H9 (cell line): Measurements from ENCODE around the gene ATP5PB. TPM values are rescaled to one million over a fixed set of nuclear protein-coding genes. Genes with fewer than 3 reads are reported as not detected.

Source experiments
- DNase-seq: peaks from one replicate; pipeline ENCODE4 v3.0.0-alpha.2; 2017
- H2AFZ ChIP-seq: one replicate; pipeline ENCODE4 v1.6.1; 2013; ENCODE audit warnings: mild to moderate bottlenecking, low read length, control low read depth, moderate library complexity
- H2AK5ac ChIP-seq: 2 replicates; pipeline ENCODE4 v1.6.1; 2013; ENCODE audit warnings: low read length, control low read depth, mixed read lengths; ENCODE audit not compliant: insufficient read length
- H2BK120ac ChIP-seq: one replicate; pipeline ENCODE4 v1.6.1; 2013; ENCODE audit warnings: low read depth, mild to moderate bottlenecking, low read length, control low read depth, inconsistent platforms; ENCODE audit not compliant: poor library complexity, severe bottlenecking
- H2BK12ac ChIP-seq: 2 replicates; pipeline ENCODE4 v1.6.1; 2013; ENCODE audit warnings: low read length, control low read depth, mixed read lengths, low read depth; ENCODE audit not compliant: insufficient read length
- H2BK15ac ChIP-seq: 2 replicates; pipeline ENCODE4 v1.6.1; 2013; ENCODE audit warnings: low read depth, low read length, control low read depth
- H2BK20ac ChIP-seq: one replicate; pipeline ENCODE4 v1.6.1; 2013; ENCODE audit warnings: low read depth, mild to moderate bottlenecking, low read length, control low read depth, inconsistent platforms; ENCODE audit not compliant: poor library complexity, severe bottlenecking
- H2BK5ac ChIP-seq: 2 replicates; pipeline ENCODE4 v1.6.1; 2013; ENCODE audit warnings: low read length, control low read depth, mixed read lengths; ENCODE audit not compliant: insufficient read length
- H3K14ac ChIP-seq: 2 replicates; pipeline ENCODE4 v1.6.1; 2013; ENCODE audit warnings: low read length, control low read depth; ENCODE audit not compliant: insufficient read depth
- H3K18ac ChIP-seq: 2 replicates; pipeline ENCODE4 v1.6.1; 2013; ENCODE audit warnings: low read depth, mild to moderate bottlenecking, mixed read lengths, low read length, control low read depth; ENCODE audit not compliant: insufficient read length
- H3K23ac ChIP-seq: 2 replicates; pipeline ENCODE4 v1.6.1; 2013; ENCODE audit warnings: low read length, control low read depth, mixed read lengths, low read depth; ENCODE audit not compliant: insufficient read length
- H3K23me2 ChIP-seq: 2 replicates; pipeline ENCODE4 v1.6.1; 2013; ENCODE audit warnings: low read depth, mild to moderate bottlenecking, mixed read lengths, low read length, control low read depth; ENCODE audit not compliant: insufficient read length, poor library complexity, severe bottlenecking
- H3K27ac ChIP-seq: 2 replicates; pipeline ENCODE4 v1.5.1; 2013; ENCODE audit warnings: low read length, control low read depth, mixed read lengths, low read depth; ENCODE audit not compliant: insufficient read length
- H3K27me3 ChIP-seq: 2 replicates; pipeline ENCODE4 v1.6.1; 2013; ENCODE audit warnings: low read length, control low read depth, inconsistent platforms; ENCODE audit not compliant: insufficient read depth
- H3K4ac ChIP-seq: 2 replicates; pipeline ENCODE4 v1.6.1; 2013; ENCODE audit warnings: low read depth, mild to moderate bottlenecking, control low read depth, inconsistent platforms, low read length, moderate library complexity
- H3K4me1 ChIP-seq: 2 replicates; pipeline ENCODE4 v1.6.1; 2013; ENCODE audit warnings: low read length, control low read depth, inconsistent platforms; ENCODE audit not compliant: insufficient read depth
- H3K4me2 ChIP-seq: 2 replicates; pipeline ENCODE4 v1.6.1; 2013; ENCODE audit warnings: low read length, control low read depth, mixed read lengths; ENCODE audit not compliant: insufficient read length, insufficient read depth
- H3K56ac ChIP-seq: 2 replicates; pipeline ENCODE4 v1.6.1; 2013; ENCODE audit warnings: low read depth, mild to moderate bottlenecking, mixed read lengths, low read length, control low read depth; ENCODE audit not compliant: insufficient read length
- H3K79me1 ChIP-seq: 2 replicates; pipeline ENCODE4 v1.6.1; 2013; ENCODE audit warnings: low read depth, mild to moderate bottlenecking, moderate library complexity, low read length, control low read depth, inconsistent platforms; ENCODE audit not compliant: insufficient read depth, poor library complexity, severe bottlenecking
- H3K79me2 ChIP-seq: 2 replicates; pipeline ENCODE4 v1.6.1; 2013; ENCODE audit warnings: low read length, control low read depth, inconsistent platforms; ENCODE audit not compliant: insufficient read depth
- H3K9ac ChIP-seq: 2 replicates; pipeline ENCODE4 v1.6.1; 2013; ENCODE audit warnings: low read length, control low read depth, mixed read lengths; ENCODE audit not compliant: insufficient read length; ENCODE audit errors: extremely low read depth
- H3K9me3 ChIP-seq: one replicate; pipeline ENCODE4 v1.6.1; 2013; ENCODE audit warnings: low read depth, low read length, inconsistent platforms; ENCODE audit not compliant: control insufficient read depth
- H3T11ph ChIP-seq: one replicate; pipeline ENCODE4 v1.6.1; 2013; ENCODE audit warnings: mild to moderate bottlenecking, low read length, control low read depth, inconsistent platforms
- H4K20me1 ChIP-seq: one replicate; pipeline ENCODE4 v1.6.1; 2013; ENCODE audit not compliant: control insufficient read depth, insufficient read length, insufficient read depth
- H4K5ac ChIP-seq: 2 replicates; pipeline ENCODE4 v1.6.1; 2013; ENCODE audit warnings: low read depth, mild to moderate bottlenecking, mixed read lengths, low read length, control low read depth; ENCODE audit not compliant: insufficient read length
- H4K8ac ChIP-seq: replicated peaks from 2 replicates; pipeline ENCODE4 v1.6.1; 2013; ENCODE audit warnings: low read length, control low read depth, mixed read lengths, low read depth; ENCODE audit not compliant: insufficient read length
- H4K91ac ChIP-seq: 2 replicates; pipeline ENCODE4 v1.6.1; 2013; ENCODE audit warnings: low read depth, mild to moderate bottlenecking, moderate library complexity, mixed read lengths, low read length, control low read depth; ENCODE audit not compliant: insufficient read length
- H3K27ac Mint-ChIP-seq, 3 experiments: 2 replicates in 2 of 3; 3 replicates in 1 of 3; pipeline ENCODE4 v1.8.0; 2020 to 2021; ENCODE audit warnings: mixed read lengths in 3 of 3, mild to moderate bottlenecking in 1 of 3, moderate library complexity in 1 of 3
- H3K27me3 Mint-ChIP-seq: 2 replicates; pipeline ENCODE4 v1.8.0; 2021; ENCODE audit warnings: low read depth, mild to moderate bottlenecking, moderate library complexity, mixed read lengths
- H3K36me3 Mint-ChIP-seq, 3 experiments: 2 replicates in 2 of 3; 3 replicates in 1 of 3; pipeline ENCODE4 v1.8.0; 2020 to 2021; ENCODE audit warnings: low read depth in 3 of 3, mixed read lengths in 3 of 3; ENCODE audit not compliant: insufficient read depth in 1 of 3
- H3K4me1 Mint-ChIP-seq, 2 experiments: 2 replicates each; pipeline ENCODE4 v1.8.0; 2020; ENCODE audit warnings: mixed read lengths in 2 of 2
- H3K4me3 Mint-ChIP-seq, 2 experiments: 2 replicates in 1 of 2; 3 replicates in 1 of 2; pipeline ENCODE4 v1.8.0; 2020 to 2021; ENCODE audit warnings: mild to moderate bottlenecking in 2 of 2, mixed read lengths in 2 of 2, moderate library complexity in 1 of 2
- H3K9me3 Mint-ChIP-seq, 2 experiments: 2 replicates in 1 of 2; 3 replicates in 1 of 2; pipeline ENCODE4 v1.8.0; 2020; ENCODE audit warnings: mild to moderate bottlenecking in 2 of 2, mixed read lengths in 2 of 2, moderate library complexity in 1 of 2
- WGBS: extraction: QIAGEN DNeasy Blood & Tissue Kit; methylation state at CpG from one replicate; pipeline ENCODE4 v1.1.7; 2013; ENCODE audit warnings: missing lambda C conversion rate, low lambda C conversion rate, mixed read lengths; ENCODE audit not compliant: insufficient read length; ENCODE audit errors: extremely low coverage; 5-methylcytosine and 5-hydroxymethylcytosine counted together
- total RNA-seq: library from RNA; stranded (reverse); gene quantifications from 2 replicates; pipeline ENCODE4 v1.2.1, GENCODE V29; 2021
- TF ChIP-seq, protein P1 (sequence below): fragments of 200-600 bp; sonication (generic); conservative IDR thresholded peaks from 3 replicates; pipeline ENCODE4 v1.8.0; 2021; ENCODE audit warnings: antibody characterized with exemption, mild to moderate bottlenecking

Gene ATP5PB
- total RNA-seq, 1 experiment from 2014 or later: 250 TPM

DNA sequence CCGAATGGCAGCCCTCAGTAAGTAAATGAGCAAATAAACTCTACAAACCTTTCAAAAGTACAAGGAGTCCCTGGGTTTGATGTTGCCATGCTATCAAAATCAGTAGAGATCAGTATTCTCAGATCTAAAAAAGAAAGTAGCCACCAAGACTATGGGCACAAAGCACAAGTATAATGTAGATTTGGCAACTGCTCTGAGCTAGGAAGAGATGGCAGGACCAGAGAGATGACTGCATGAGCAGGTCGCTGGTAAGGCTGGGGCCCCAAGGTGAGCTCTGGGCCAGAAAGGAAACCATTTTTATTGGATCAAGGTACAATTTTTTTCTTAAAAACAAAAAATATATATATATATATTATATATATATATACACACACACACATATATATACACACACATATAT lies 57.3 kb downstream of the ATP5PB start:
- Mint-ChIP-seq H3K27ac (no peak overlapping the region), H3K4me1 (peaks cover 6 to 10% of the 10 kb centered on the region in 2 experiments), H3K4me3 (no peak overlapping the region), H3K27me3 (peaks cover 3% of the 10 kb centered on the region), H3K36me3 (no peaks in the 10 kb centered on the region), H3K9me3 (no peaks in the 10 kb centered on the region)
- Histone ChIP-seq H3K23ac (no peak overlapping the region), H3T11ph (no peak overlapping the region), H4K20me1 (no peaks in the 10 kb centered on the region), H3K56ac (no peak overlapping the region), H3K79me2 (no peaks in the 10 kb centered on the region), H2BK5ac (no peak overlapping the region), H3K27ac (no peak overlapping the region), H3K79me1 (no peaks in the 10 kb centered on the region), H3K9me3 (no peaks in the 10 kb centered on the region), H3K18ac (no peak overlapping the region), H3K14ac (no peak overlapping the region), H2AFZ (no peak overlapping the region), H2AK5ac (no peak overlapping the region), H3K23me2 (no peaks in the 10 kb centered on the region), H3K4me1 (no peaks in the 10 kb centered on the region), H3K9ac (no peak overlapping the region), H3K4ac (no peak overlapping the region), H4K5ac (no peak overlapping the region), H2BK20ac (no peak overlapping the region), H4K91ac (no peak overlapping the region), H3K4me2 (no peak overlapping the region), H2BK12ac (no peak overlapping the region), H4K8ac (no peak overlapping the region), H2BK15ac (no peak overlapping the region), H3K27me3 (no peaks in the 10 kb centered on the region), H2BK120ac (no peak overlapping the region)
- TF ChIP-seq, protein P1, sequence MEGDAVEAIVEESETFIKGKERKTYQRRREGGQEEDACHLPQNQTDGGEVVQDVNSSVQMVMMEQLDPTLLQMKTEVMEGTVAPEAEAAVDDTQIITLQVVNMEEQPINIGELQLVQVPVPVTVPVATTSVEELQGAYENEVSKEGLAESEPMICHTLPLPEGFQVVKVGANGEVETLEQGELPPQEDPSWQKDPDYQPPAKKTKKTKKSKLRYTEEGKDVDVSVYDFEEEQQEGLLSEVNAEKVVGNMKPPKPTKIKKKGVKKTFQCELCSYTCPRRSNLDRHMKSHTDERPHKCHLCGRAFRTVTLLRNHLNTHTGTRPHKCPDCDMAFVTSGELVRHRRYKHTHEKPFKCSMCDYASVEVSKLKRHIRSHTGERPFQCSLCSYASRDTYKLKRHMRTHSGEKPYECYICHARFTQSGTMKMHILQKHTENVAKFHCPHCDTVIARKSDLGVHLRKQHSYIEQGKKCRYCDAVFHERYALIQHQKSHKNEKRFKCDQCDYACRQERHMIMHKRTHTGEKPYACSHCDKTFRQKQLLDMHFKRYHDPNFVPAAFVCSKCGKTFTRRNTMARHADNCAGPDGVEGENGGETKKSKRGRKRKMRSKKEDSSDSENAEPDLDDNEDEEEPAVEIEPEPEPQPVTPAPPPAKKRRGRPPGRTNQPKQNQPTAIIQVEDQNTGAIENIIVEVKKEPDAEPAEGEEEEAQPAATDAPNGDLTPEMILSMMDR: no peak
- no CpG with 5 or more reads among the region's 2 CpGs for WGBS
- no peak for DNase-seq
